Measurements from ENCODE around the gene PBX1. TPM values are rescaled to one million over a fixed set of nuclear protein-coding genes. Genes with fewer than 3 reads are reported as not detected.
"Not testable (repeated sequence)": the region's sequence is repeated elsewhere in the genome, so short reads cannot be mapped to it uniquely, and the experiment has no call there.

Gene PBX1
- total RNA-seq, 4 donors from 2014 or later, result 25.8 to 31.0 (median 27.1) TPM

DNA sequence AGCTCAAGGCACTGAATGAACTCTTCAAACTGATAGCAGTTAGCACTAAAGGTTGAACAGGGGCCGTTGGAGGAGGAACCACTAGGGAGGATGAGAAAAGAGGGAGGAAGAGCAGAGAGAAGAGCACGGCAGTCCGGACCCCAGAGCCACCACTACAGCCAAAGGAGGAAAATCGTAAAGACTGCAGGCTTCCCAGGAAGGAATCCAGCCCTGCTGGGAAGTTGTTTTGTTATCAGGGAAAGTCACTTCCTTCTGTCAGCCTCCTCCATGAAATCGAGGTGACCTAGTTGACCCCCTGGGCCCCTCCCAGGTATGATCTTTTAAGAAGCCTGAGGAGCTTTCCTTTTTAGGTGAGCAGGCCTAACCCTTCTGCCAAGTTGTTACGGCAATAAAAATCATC is 88.2 kb downstream of the PBX1 start:
- H3K36me3 ChIP-seq, result no peaks in the 10 kb centered on the region
- TF ChIP-seq EP300 (IDR thresholded peaks at IDR 0.05) (no peak), POLR2A (IDR thresholded peaks at IDR 0.05) (no peak)
- TF ChIP-seq, protein P1, sequence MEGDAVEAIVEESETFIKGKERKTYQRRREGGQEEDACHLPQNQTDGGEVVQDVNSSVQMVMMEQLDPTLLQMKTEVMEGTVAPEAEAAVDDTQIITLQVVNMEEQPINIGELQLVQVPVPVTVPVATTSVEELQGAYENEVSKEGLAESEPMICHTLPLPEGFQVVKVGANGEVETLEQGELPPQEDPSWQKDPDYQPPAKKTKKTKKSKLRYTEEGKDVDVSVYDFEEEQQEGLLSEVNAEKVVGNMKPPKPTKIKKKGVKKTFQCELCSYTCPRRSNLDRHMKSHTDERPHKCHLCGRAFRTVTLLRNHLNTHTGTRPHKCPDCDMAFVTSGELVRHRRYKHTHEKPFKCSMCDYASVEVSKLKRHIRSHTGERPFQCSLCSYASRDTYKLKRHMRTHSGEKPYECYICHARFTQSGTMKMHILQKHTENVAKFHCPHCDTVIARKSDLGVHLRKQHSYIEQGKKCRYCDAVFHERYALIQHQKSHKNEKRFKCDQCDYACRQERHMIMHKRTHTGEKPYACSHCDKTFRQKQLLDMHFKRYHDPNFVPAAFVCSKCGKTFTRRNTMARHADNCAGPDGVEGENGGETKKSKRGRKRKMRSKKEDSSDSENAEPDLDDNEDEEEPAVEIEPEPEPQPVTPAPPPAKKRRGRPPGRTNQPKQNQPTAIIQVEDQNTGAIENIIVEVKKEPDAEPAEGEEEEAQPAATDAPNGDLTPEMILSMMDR (IDR thresholded peaks at IDR 0.05), result no peak
- DNase-seq (ENCODE audit: low spot score in 2 of 2), result no peak
- no peaks in the 10 kb centered on the region for H3K9me3 ChIP-seq
- no peak overlapping the region for H3K27ac ChIP-seq
- no peak overlapping the region for H3K4me3 ChIP-seq
- peaks cover 0 to 31% (median 2%) of the 10 kb centered on the region in 4 donors for H3K4me1 ChIP-seq
- no peaks in the 10 kb centered on the region for H3K27me3 ChIP-seq
- WGBS, 2 donors, result 57 to 62% methylated on average over 6 of the region's 6 CpGs

DNA sequence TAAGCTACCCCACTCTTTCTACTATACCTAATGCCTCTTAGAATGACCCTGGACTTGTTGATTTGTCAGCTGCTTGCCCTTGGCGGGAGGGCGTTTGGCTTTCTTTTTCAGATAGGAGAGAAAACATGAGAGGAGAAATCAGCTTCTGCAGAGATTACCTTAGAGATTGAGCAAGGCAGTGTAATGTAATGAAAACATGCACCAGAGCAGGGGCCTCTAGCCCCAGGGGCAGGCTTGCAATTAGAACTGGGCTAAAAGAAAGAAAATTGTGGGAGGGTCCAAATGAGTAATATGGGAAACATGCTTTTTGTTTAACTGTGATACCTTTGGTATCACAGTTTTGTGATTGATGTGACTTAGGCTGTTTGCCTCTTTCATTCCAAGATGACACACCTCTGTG is 89.7 kb downstream of the PBX1 start:
- H3K36me3 ChIP-seq, result no peaks in the 10 kb centered on the region
- no peaks in the 10 kb centered on the region for H3K27me3 ChIP-seq
- no peak overlapping the region for H3K4me3 ChIP-seq
- no peak for DNase-seq (ENCODE audit: low spot score in 2 of 2)
- no peaks in the 10 kb centered on the region for H3K9me3 ChIP-seq
- TF ChIP-seq, protein P1 (IDR thresholded peaks at IDR 0.05), result no peak
- TF ChIP-seq EP300 (IDR thresholded peaks at IDR 0.05) (no peak), POLR2A (IDR thresholded peaks at IDR 0.05) (no peak)
- H3K4me1 ChIP-seq, result peaks cover 0 to 31% (median 2%) of the 10 kb centered on the region in 4 donors
- WGBS, 2 donors, result 61 to 88% methylated on average over 2 of the region's 2 CpGs
- H3K27ac ChIP-seq, result no peak overlapping the region

DNA sequence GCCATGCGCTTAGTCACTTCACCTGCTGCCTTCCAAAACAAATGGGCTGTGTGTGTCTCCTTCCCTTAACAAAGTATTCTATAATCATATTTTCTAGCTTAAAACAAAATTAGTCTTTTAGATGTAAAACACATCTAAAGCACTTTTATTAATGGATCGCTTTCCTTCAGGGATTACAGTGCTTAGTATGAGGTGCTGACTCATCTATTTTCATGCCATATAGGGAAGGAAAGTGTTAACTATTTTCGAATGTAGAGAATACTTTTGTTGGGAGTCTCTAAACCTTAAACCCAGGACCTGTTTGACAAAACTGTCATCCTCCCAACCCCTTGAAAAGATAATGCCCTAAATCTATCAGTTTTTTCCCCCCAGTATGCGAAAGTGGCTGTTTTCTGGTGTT is 90.2 kb downstream of the PBX1 start:
- Histone ChIP-seq H3K4me3 (no peak overlapping the region), H3K4me1 (peaks cover 0 to 31% (median 2%) of the 10 kb centered on the region in 4 donors), H3K36me3 (no peaks in the 10 kb centered on the region), H3K27me3 (no peaks in the 10 kb centered on the region), H3K27ac (no peak overlapping the region), H3K9me3 (no peaks in the 10 kb centered on the region)
- DNase-seq (ENCODE audit: low spot score in 2 of 2), result no peak
- 88 to 92% methylated on average over 4 of the region's 4 CpGs for WGBS, 2 donors
- no peak for TF ChIP-seq POLR2A (IDR thresholded peaks at IDR 0.05)
- TF ChIP-seq, protein P1 (IDR thresholded peaks at IDR 0.05), result no peak
- TF ChIP-seq EP300 (IDR thresholded peaks at IDR 0.05), result no peak

DNA sequence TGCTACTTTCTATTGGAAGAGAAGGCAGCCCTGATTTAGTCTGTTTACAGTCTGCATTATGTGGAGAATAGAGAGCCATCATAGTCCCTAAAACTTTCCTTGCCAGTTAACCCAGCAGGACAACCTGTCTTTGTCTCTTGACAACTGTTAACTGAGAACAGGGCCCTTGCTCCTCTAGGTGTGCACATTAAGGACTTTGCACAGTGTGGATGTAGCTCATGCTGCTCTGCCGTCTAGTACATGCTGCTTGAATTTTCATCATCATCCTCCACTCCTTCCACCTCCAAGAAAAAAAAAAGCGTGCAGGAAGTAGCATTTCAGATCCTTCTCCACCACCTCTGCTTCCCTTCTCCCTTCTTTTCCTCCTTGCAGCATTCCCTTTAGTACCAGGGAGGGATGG is 91.5 kb downstream of the PBX1 start:
- H3K4me1 ChIP-seq, result peaks cover 0 to 23% (median 2%) of the 10 kb centered on the region in 4 donors
- H3K27ac ChIP-seq, result peak overlapping the region in 1 of 4 donors; percentile 11

DNA sequence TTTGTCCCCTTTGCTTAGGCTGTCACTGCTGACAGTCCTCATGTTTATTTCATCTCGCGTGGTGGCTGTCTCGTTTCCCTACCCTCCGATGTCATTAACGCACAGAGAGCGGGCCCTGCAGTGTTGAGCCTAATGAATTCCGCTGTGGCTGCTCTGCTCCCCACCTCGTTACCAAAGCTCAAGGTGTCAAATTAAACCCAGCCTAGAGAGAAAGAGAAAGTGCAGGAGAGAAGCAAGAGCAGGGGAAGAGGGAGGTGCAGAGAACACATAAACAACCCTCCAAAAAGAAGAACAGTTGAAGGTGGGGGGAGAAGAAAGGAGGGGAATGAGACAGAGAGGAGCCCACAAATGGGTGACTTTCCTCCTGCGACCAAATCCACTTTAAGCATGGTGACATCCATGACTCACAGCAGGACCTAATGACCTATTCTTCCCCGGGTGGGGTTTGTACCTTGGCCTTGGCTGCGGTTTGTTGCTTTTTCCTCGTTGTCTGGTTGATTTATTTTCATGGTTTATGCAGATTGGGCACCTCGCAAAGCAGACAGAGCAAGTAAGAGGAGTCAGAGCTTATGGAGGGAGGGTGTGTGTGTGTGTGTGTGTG is 92.5 kb downstream of the PBX1 start:
- H3K27me3 ChIP-seq, result no peaks in the 10 kb centered on the region
- peak overlapping the region in 1 of 4 donors; percentile 11 for H3K27ac ChIP-seq
- peaks cover 0 to 23% (median 2%) of the 10 kb centered on the region in 4 donors for H3K4me1 ChIP-seq
- H3K9me3 ChIP-seq, result no peaks in the 10 kb centered on the region
- 50 to 57% methylated on average over 13 of the region's 13 CpGs for WGBS, 2 donors
- TF ChIP-seq POLR2A (IDR thresholded peaks at IDR 0.05), result no peak
- TF ChIP-seq EP300 (IDR thresholded peaks at IDR 0.05), result peak in 1 of 2 donors; percentile 10
- no peak for DNase-seq (ENCODE audit: low spot score in 2 of 2)
- H3K36me3 ChIP-seq, result no peaks in the 10 kb centered on the region
- no peak overlapping the region for H3K4me3 ChIP-seq

More for the DNA sequence above, 91.5 kb downstream of the PBX1 start:
- no peak overlapping the region for H3K4me3 ChIP-seq
- no peak for DNase-seq (ENCODE audit: low spot score in 2 of 2)
- no peaks in the 10 kb centered on the region for H3K27me3 ChIP-seq
- H3K9me3 ChIP-seq, result no peaks in the 10 kb centered on the region
- 81 to 90% methylated on average over 2 of the region's 2 CpGs for WGBS, 2 donors
- no peaks in the 10 kb centered on the region for H3K36me3 ChIP-seq
- TF ChIP-seq, protein P1 (IDR thresholded peaks at IDR 0.05), result no peak
- TF ChIP-seq POLR2A (IDR thresholded peaks at IDR 0.05) (no peak), EP300 (IDR thresholded peaks at IDR 0.05) (no peak)

DNA sequence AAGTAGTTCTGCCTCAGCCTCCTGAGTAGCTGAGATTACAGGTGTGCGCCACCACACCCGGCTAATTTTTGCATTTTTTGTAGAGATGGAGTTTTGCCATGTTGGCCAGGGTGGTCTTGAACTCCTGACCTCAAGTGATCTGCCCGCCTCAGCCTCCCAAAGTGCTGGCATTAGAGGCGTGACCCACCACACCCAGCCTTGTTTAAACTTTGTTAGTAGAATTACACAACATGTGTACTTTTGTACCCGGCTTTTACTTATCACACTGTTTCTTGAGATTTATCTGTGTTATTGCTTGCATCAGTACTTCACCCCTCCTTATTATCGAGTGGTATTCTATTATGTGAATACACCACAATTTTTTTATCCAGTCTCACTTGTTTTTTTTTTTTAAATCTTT is 94.0 kb downstream of the PBX1 start:
- H3K27ac ChIP-seq; DNase-seq (ENCODE audit: low spot score in 2 of 2): not testable (repeated sequence)

More for the DNA sequence above, 94.0 kb downstream of the PBX1 start:
- 95 to 97% methylated on average over 6 of the region's 6 CpGs for WGBS, 2 donors
- H3K4me1 ChIP-seq, result peaks cover 0 to 18% (median 2%) of the 10 kb centered on the region in 4 donors
- not testable (repeated sequence) for H3K9me3 ChIP-seq, H3K36me3 ChIP-seq, H3K4me3 ChIP-seq, H3K27me3 ChIP-seq
